Transverse colon (tissue), 4 donors: ENCODE results near the gene TIAM1.

Experiments used
- POLR2AphosphoS5 ChIP-seq, 3 donors: sonication (generic); formaldehyde crosslinking; IDR thresholded peaks; one replicate each; pipeline ENCODE4 v1.6.1; 2016; ENCODE audit warnings: antibody characterized with exemption in 3 of 3
- TF ChIP-seq, protein P1 (sequence below), 5 experiments: fragments of 200-600 bp in 3 of 5; fragments of 450-650 bp in 2 of 5; sonication (generic) in 3 of 5; IDR thresholded peaks; 1 replicate in 2 of 5; 2 replicates in 3 of 5; pipeline ENCODE4 v1.5.1; 2016 to 2017; ENCODE audit warnings: antibody characterized with exemption in 5 of 5, inconsistent platforms in 3 of 5, mild to moderate bottlenecking in 2 of 5, moderate library complexity in 1 of 5

DNA sequence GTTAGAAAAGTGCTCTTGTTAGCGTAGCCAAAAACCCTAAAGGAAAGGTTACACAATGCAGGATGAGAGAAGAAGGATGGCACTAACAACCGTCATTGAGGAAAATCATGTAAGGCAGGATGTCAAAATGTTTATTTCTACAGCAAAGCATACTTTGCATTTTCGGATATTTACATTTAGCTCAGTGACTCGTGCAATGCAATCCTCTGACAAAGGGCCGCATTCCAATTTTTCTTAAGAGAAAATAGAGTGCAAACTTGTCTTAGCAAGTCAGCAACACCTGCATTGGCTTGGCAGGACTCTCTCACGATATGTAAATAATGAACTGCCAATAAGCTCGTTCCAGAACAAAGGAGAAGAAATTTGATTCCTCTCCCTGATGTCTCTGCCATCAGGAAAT, 33.3 kb downstream of the TIAM1 start:
- no peak for TF ChIP-seq POLR2AphosphoS5 (IDR thresholded peaks at IDR 0.05)
- TF ChIP-seq, protein P1, sequence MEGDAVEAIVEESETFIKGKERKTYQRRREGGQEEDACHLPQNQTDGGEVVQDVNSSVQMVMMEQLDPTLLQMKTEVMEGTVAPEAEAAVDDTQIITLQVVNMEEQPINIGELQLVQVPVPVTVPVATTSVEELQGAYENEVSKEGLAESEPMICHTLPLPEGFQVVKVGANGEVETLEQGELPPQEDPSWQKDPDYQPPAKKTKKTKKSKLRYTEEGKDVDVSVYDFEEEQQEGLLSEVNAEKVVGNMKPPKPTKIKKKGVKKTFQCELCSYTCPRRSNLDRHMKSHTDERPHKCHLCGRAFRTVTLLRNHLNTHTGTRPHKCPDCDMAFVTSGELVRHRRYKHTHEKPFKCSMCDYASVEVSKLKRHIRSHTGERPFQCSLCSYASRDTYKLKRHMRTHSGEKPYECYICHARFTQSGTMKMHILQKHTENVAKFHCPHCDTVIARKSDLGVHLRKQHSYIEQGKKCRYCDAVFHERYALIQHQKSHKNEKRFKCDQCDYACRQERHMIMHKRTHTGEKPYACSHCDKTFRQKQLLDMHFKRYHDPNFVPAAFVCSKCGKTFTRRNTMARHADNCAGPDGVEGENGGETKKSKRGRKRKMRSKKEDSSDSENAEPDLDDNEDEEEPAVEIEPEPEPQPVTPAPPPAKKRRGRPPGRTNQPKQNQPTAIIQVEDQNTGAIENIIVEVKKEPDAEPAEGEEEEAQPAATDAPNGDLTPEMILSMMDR (IDR thresholded peaks at IDR 0.05), result no peak
